Endometrial microvascular endothelial cells (primary cell): ENCODE measurements around the gene SPOCK1. TPM values are rescaled to one million over a fixed set of nuclear protein-coding genes. Genes with fewer than 3 reads are reported as not detected.
"Not testable (repeated sequence)": the region's sequence is repeated elsewhere in the genome, so short reads cannot be mapped to it uniquely, and the experiment has no call there.

Experiments used
- in situ Hi-C: cut with HindIII; loops from 2 replicates; pipeline ENCODE4 v1.10.0; 2017; ENCODE audit warnings: low sequenced_read_pairs, low pct_unique_long_range_greater_than_20kb; ENCODE audit errors: inconsistent ontology term
- total RNA-seq: library from RNA; depleted of rRNA; stranded (reverse); fragments of >200 nt; gene quantifications from one replicate; pipeline ENCODE4 v1.2.3, GENCODE V29; 2015; ENCODE audit errors: inconsistent ontology term

SPOCK1 gene
- total RNA-seq, 1 donor from 2014 or later, result 8.7 TPM

GRCh38 chr5:137405393-137405792, 93.7 kb downstream of the SPOCK1 start:
- in situ Hi-C loops, result no loop called here

GRCh38 chr5:137403869-137404268, 95.3 kb downstream of the SPOCK1 start:
- in situ Hi-C loops, result no loop called here

- in situ Hi-C loops, result no loop called here
Observed at GRCh38 chr5:137402436-137403187, 96.5 kb downstream of the SPOCK1 start.

- in situ Hi-C loops, result no loop called here
Observed at GRCh38 chr5:137401946-137402345, 97.2 kb downstream of the SPOCK1 start.

GRCh38 chr5:137400571-137400970, 98.6 kb downstream of the SPOCK1 start:
- in situ Hi-C loops, result no loop called here

GRCh38 chr5:137399911-137400310, 99.2 kb downstream of the SPOCK1 start:
- in situ Hi-C loops, result no loop called here

- in situ Hi-C loops, result no loop called here
Observed at GRCh38 chr5:137398751-137399150, 100.4 kb downstream of the SPOCK1 start.

- in situ Hi-C loops, result no loop called here
Observed at GRCh38 chr5:137398154-137398553, 101.0 kb downstream of the SPOCK1 start.

GRCh38 chr5:137395011-137395755, 103.9 kb downstream of the SPOCK1 start:
- in situ Hi-C loops, result no loop called here

- in situ Hi-C loops, result no loop called here
Observed at GRCh38 chr5:137394380-137394779, 104.7 kb downstream of the SPOCK1 start.

- in situ Hi-C loops, result no loop called here
Observed at GRCh38 chr5:137393196-137393993, 105.7 kb downstream of the SPOCK1 start.

- in situ Hi-C loops, result no loop called here
Observed at GRCh38 chr5:137392261-137392660, 106.9 kb downstream of the SPOCK1 start.

- in situ Hi-C loops, result not testable (repeated sequence)
Observed at GRCh38 chr5:137391044-137391443, 108.1 kb downstream of the SPOCK1 start.

- in situ Hi-C loops, result no loop called here
Observed at GRCh38 chr5:137389042-137389441, 110.1 kb downstream of the SPOCK1 start.

GRCh38 chr5:137385064-137385463, 114.1 kb downstream of the SPOCK1 start:
- in situ Hi-C loops, result no loop called here

- in situ Hi-C loops, result no loop called here
Observed at GRCh38 chr5:137383909-137384308, 115.2 kb downstream of the SPOCK1 start.

- in situ Hi-C loops, result no loop called here
Observed at GRCh38 chr5:137381555-137381954, 117.6 kb downstream of the SPOCK1 start.

GRCh38 chr5:137379555-137380286, 119.4 kb downstream of the SPOCK1 start:
- in situ Hi-C loops, result no loop called here
